GM19455 (cell line): ENCODE measurements around the gene APLP2.
"Not testable (repeated sequence)": the region's sequence is repeated elsewhere in the genome, so short reads cannot be mapped to it uniquely, and the experiment has no call there.

Experiments used
- ATAC-seq: cut with Tn5 transposase; IDR thresholded peaks from one replicate; pipeline ENCODE4 v1.9.1; 2021; ENCODE audit not compliant: unreplicated experiment

APLP2 gene

DNA sequence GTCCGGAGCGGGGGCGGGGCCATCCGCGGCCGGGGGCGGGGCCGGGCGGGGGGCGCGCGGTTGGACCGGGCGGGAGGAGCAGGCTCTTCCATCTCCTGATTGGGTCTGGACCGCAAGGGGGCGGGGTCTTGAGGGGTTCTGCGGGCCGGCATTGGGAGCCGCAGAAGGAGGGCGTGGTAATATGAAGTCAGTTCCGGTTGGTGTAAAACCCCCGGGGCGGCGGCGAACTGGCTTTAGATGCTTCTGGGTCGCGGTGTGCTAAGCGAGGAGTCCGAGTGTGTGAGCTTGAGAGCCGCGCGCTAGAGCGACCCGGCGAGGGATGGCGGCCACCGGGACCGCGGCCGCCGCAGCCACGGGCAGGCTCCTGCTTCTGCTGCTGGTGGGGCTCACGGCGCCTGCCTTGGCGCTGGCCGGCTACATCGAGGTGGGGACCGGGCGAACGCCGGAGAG lies at the start of gene APLP2:
Gene APLP2, plus strand, starts transcription at position 236 of the 450 bp plus-strand sequence. Its CDS starts 84 bp downstream, at position 320.
- ATAC-seq: peak; percentile 95

DNA sequence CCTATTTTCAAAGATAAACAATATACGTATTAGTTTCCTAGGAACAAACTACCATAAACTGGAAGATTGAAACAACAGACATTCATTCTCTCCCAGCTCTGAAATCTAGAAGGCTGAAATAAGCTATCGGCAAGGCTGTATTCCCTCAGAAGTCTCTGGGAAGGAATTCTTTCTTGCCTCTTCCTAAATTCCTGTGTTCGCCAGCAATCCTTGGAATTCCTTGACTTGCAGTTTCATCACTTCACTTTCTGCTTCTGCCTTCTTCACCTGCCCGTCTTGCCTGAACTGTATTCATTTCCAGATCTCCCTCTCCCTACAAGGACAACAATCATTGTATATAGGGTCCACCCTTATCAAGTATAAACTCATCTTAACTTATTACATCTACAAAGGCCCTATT lies 49.4 kb upstream of the APLP2 start:
- ATAC-seq: no peak

- ATAC-seq: not testable (repeated sequence)
Observed at GRCh38 chr11:130021606-130022005, 48.1 kb upstream of the APLP2 start.

DNA sequence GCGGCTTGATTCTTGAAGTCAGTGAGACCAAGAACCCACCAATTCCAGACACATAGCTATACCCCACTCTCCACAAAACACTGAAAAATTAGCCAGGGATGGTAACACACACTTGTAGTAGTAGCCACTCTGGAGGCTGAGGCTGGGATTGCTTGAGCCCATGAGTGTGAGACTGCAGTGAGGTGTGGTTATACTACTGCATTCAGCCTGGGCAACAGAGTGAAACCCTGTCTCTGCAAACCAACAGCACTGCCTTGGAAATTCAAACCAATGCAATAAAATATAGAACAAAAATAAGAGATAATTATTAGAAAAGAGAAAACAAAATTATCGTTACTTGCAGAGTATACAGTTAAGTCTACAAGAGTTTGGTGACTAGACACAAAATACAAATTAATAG lies 46.9 kb upstream of the APLP2 start:
- peak; percentile 9 for ATAC-seq

GRCh38 chr11:130023204-130023603 lies 46.5 kb upstream of the APLP2 start:
- ATAC-seq: peak; percentile 82

- no peak for ATAC-seq
Observed at GRCh38 chr11:130024361-130024760, 45.3 kb upstream of the APLP2 start.

- no peak for ATAC-seq
Observed at GRCh38 chr11:130025371-130025770, 44.3 kb upstream of the APLP2 start.

GRCh38 chr11:130029137-130029536 lies 40.6 kb upstream of the APLP2 start:
- no peak for ATAC-seq

DNA sequence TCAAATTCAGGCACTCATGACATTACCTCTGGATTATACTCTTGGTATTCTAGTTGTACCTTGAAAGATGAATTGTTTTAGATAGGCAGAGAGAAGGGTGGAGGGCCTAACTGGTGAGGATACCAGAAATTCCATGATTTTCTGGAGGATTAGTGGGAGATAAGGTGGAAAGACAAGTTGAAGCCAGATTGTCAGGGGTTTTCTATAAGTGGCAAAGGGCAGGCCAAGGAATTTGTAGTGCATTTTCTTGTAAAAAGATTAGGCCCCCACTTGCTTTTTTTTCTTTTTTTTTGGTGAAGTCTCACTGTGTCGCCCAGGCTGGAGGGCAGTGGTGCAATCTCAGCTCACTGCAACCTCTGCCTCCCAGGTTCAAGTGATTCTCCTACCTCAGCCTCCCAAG lies 38.6 kb upstream of the APLP2 start:
- ATAC-seq: no peak

GRCh38 chr11:130031945-130032344 lies 37.7 kb upstream of the APLP2 start:
- no peak for ATAC-seq

GRCh38 chr11:130032931-130033330 lies 36.8 kb upstream of the APLP2 start:
- ATAC-seq: no peak

GRCh38 chr11:130034236-130034635 lies 35.5 kb upstream of the APLP2 start:
- ATAC-seq: no peak

- ATAC-seq: no peak
Observed at GRCh38 chr11:130037058-130037457, 32.6 kb upstream of the APLP2 start.

DNA sequence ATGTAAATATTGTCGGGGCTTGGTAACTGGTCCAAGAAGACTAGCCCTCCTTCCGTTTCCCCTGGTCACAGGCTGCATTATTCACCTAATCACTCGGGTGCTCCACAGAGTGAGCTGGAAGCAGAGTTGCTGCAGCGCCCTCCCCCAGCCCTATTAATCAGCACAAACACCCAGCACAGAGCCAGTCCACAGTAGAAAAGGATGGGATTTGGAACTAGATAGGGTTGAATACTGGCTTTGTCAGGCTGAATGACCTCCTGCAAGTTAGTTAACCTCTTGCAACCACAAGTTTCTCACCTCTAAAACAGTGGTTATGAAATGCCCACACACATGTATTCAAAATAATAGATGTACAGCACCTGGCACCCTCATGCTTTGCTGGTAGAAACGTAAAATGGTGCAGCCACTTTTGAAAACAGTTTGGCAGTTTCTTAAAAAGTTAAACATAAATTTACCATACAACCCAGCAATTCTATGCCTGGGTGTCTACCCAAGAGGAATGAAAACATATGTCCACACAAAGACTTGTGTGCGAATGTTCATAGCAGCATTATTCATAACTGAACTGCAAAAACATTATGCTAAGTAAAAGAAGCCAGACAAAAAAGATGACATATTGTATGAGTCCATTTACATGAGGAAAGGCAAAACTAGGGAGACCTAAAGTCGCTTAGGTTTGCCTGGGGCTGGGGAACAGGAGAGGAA lies 31.7 kb upstream of the APLP2 start:
- ATAC-seq: no peak

- ATAC-seq: no peak
Observed at GRCh38 chr11:130040281-130040940, 29.3 kb upstream of the APLP2 start.

DNA sequence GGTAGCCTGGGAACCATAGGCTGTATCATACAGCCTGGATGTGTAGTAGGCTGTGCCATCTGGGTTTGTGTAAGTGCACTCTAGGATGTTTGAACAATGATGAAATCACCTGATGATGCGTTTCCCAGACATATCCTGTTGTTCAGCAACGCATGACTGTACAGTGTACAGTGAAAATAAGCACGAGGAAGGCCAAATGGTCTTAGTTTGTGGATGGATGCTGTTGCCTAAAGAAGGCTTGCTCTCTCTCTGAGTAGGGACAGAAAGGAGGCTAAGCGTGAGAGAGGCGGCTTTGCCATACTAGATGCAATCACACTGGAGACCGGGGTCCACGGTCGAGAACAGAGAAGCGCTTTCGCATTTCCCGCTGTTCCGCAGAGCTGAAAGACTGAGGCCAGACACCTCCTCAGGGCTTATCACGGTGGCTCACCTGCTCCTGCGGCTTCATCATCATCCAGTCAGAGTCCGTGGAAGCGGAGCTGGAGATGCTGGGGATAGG lies 27.6 kb upstream of the APLP2 start:
- ATAC-seq: no peak

DNA sequence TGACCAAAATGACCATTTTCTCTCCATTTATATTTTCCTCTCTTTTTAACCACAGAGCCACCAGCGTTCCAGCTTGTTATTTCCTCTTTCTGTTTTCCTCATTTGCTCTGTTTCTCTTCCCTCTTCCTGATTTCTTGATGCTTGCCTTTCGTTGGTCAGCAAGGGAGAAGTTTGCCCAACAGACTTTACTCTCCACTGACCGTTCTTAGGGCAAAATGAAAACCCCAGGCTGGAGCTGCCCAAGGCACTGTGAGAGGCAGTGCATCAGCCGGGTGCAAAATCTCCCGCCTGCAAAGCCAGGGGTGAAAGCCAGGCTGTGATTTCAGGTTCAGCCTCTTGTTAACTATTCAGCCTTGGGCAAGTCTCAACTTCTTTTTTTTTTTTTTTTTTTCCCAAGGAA lies 26.1 kb upstream of the APLP2 start:
- no peak for ATAC-seq

- no peak for ATAC-seq
Observed at GRCh38 chr11:130047141-130047540, 22.6 kb upstream of the APLP2 start.

DNA sequence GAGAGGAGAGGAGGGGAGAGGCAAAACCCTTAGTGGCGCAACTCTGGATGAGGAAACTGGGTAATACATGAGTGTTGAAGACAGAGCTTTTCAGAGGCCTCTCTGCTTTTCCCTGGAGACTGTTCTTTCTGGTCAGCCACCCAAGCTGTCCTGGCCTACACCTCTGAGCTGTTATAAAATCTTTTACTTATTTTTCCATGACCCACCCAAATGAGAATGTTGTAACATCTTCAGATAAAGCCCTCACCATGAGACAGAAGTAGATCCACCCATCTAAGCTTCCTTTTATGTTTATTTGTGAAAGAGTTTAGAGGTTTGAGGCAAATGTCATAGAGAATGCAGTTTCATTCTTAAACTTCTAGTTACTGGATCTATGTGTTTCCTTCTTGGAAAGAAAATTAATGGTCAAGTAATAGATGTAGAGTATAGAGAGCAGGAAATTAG lies 20.3 kb upstream of the APLP2 start:
- no peak for ATAC-seq

GRCh38 chr11:130050257-130050656 lies 19.4 kb upstream of the APLP2 start:
- no peak for ATAC-seq

- no peak for ATAC-seq
Observed at GRCh38 chr11:130051082-130051481, 18.6 kb upstream of the APLP2 start.

DNA sequence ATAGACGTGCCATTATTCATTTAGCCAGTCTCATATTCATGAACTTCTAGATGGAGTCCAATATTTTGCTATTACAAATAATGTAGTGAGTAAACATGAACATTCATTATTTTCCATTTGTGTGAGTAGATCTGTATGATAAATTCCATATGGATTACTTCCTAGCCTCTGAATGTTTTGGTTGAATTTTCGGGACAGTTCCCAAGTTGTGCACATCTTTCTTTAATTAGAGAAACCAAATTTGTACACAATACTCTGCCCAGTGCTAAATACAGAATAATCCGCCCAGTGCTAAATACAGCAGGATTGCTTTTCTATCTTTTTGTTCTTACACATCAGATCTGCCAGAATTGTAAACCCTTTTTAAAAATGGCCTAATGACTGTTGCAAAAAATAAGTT lies 17.1 kb upstream of the APLP2 start:
- no peak for ATAC-seq
